GM23338 (cell line): ENCODE data around the gene DBH. TPM values are rescaled to one million over a fixed set of nuclear protein-coding genes. Genes with fewer than 3 reads are reported as not detected.

ENCODE experiments used
- ATAC-seq: fragments of 200-7000 bp; cut with Tn5 transposase; 3 replicates; pipeline ENCODE4 v1.9.1; 2020
- DNase-seq: peaks from one replicate; pipeline ENCODE4 v3.0.0-alpha.2; 2015; ENCODE audit warnings: low spot score
- H2AFZ ChIP-seq: fragments of 200-600 bp; sonication (generic); 2 replicates; pipeline ENCODE4 v1.8.0; 2016; ENCODE audit warnings: antibody characterized with exemption, mild to moderate bottlenecking, moderate library complexity
- H3F3A ChIP-seq: fragments of 200-600 bp; sonication (generic); replicated peaks from 2 replicates; pipeline ENCODE4 v1.8.0; 2017; ENCODE audit warnings: antibody characterized with exemption, mixed run types, low read depth
- H3K27ac ChIP-seq: fragments of 200-600 bp; sonication (generic); 2 replicates; pipeline ENCODE4 v1.6.1; 2016; ENCODE audit warnings: low read depth
- H3K27me3 ChIP-seq: fragments of 200-600 bp; sonication (generic); 2 replicates; pipeline ENCODE4 v1.8.0; 2016; ENCODE audit warnings: mild to moderate bottlenecking, mixed run types, moderate library complexity; ENCODE audit not compliant: insufficient read depth
- H3K36me3 ChIP-seq: fragments of 200-600 bp; sonication (generic); 2 replicates; pipeline ENCODE4 v1.8.0; 2016; ENCODE audit warnings: mild to moderate bottlenecking; ENCODE audit not compliant: insufficient read depth
- H3K4me1 ChIP-seq: fragments of 200-600 bp; sonication (generic); 2 replicates; pipeline ENCODE4 v1.8.0; 2016; ENCODE audit warnings: mild to moderate bottlenecking, moderate library complexity; ENCODE audit not compliant: insufficient read depth
- H3K4me2 ChIP-seq: fragments of 200-600 bp; sonication (generic); 2 replicates; pipeline ENCODE4 v1.7.1; 2017; ENCODE audit warnings: mixed run types
- H3K4me3 ChIP-seq: fragments of 200-600 bp; sonication (generic); 2 replicates; pipeline ENCODE4 v1.6.1; 2016; ENCODE audit warnings: mixed run types
- H3K79me2 ChIP-seq: fragments of 200-600 bp; sonication (generic); replicated peaks from 2 replicates; pipeline ENCODE4 v1.8.0; 2017; ENCODE audit warnings: mild to moderate bottlenecking; ENCODE audit not compliant: insufficient read depth
- H3K9me2 ChIP-seq: fragments of 200-600 bp; sonication (generic); 2 replicates; pipeline ENCODE4 v1.8.0; 2017; ENCODE audit not compliant: insufficient read depth
- H4K20me1 ChIP-seq: fragments of 200-600 bp; sonication (generic); replicated peaks from 2 replicates; pipeline ENCODE4 v1.8.0; 2017; ENCODE audit warnings: mild to moderate bottlenecking; ENCODE audit not compliant: insufficient read depth
- H3K27ac Mint-ChIP-seq: 2 replicates; pipeline ENCODE4 v1.8.0; 2020; ENCODE audit warnings: inconsistent platforms, mild to moderate bottlenecking, moderate library complexity, mixed read lengths
- H3K27me3 Mint-ChIP-seq: 3 replicates; pipeline ENCODE4 v1.8.0; 2022; ENCODE audit warnings: low read depth, mild to moderate bottlenecking, moderate library complexity, mixed read lengths, inconsistent platforms; ENCODE audit not compliant: insufficient read depth, poor library complexity
- H3K36me3 Mint-ChIP-seq: 3 replicates; pipeline ENCODE4 v1.8.0; 2021; ENCODE audit warnings: low read depth, mild to moderate bottlenecking, inconsistent platforms, moderate library complexity, mixed read lengths
- H3K4me1 Mint-ChIP-seq: 3 replicates; pipeline ENCODE4 v1.8.0; 2020; ENCODE audit warnings: mild to moderate bottlenecking, inconsistent platforms, mixed read lengths
- H3K4me3 Mint-ChIP-seq: 3 replicates; pipeline ENCODE4 v1.8.0; 2021; ENCODE audit warnings: moderate library complexity, mild to moderate bottlenecking, inconsistent platforms, mixed read lengths
- H3K9me3 Mint-ChIP-seq: 3 replicates; pipeline ENCODE4 v1.8.0; 2020; ENCODE audit warnings: moderate library complexity, mild to moderate bottlenecking, inconsistent platforms, mixed read lengths
- CREB1 ChIP-seq: fragments of 250-450 bp; sonication (Bioruptor Pico); IDR thresholded peaks from 2 replicates; pipeline ENCODE4 v1.5.0; 2020; ENCODE audit warnings: low read depth, mild to moderate bottlenecking, moderate library complexity
- EZH2 ChIP-seq: fragments of 200-600 bp; sonication (generic); IDR thresholded peaks from one replicate; pipeline ENCODE4 v1.8.0; 2017; ENCODE audit warnings: antibody characterized with exemption, mild to moderate bottlenecking, low read depth; ENCODE audit not compliant: unreplicated experiment
- EZH2phosphoT487 ChIP-seq: fragments of 200-600 bp; sonication (generic); IDR thresholded peaks from one replicate; pipeline ENCODE4 v1.8.1; 2018; ENCODE audit warnings: antibody characterized with exemption; ENCODE audit not compliant: unreplicated experiment
- JUNB ChIP-seq: IDR thresholded peaks from one replicate; pipeline ENCODE4 v1.6.1; 2016; ENCODE audit warnings: antibody characterized with exemption; ENCODE audit not compliant: unreplicated experiment
- NANOG ChIP-seq: IDR thresholded peaks from 2 replicates; pipeline ENCODE4 v1.6.1; 2016; ENCODE audit warnings: antibody characterized with exemption, borderline replicate concordance
- POLR2AphosphoS5 ChIP-seq: IDR thresholded peaks from 2 replicates; pipeline ENCODE4 v1.6.1; 2016; ENCODE audit warnings: antibody characterized with exemption, low read depth
- STAT1 ChIP-seq: IDR thresholded peaks from one replicate; pipeline ENCODE4 v1.6.1; 2016; ENCODE audit warnings: antibody characterized with exemption; ENCODE audit not compliant: unreplicated experiment
- ZNF114 ChIP-seq: fragments of 250-450 bp; sonication (Bioruptor Pico); IDR thresholded peaks from 2 replicates; pipeline ENCODE4 v1.5.0; 2020; ENCODE audit warnings: mild to moderate bottlenecking, moderate library complexity
- ZNF331 ChIP-seq: fragments of 250-450 bp; sonication (Bioruptor Pico); IDR thresholded peaks from 2 replicates; pipeline ENCODE4 v1.5.0; 2020; ENCODE audit warnings: low read depth, mild to moderate bottlenecking, moderate library complexity
- polyA plus RNA-seq: library from polyadenylated mRNA; unstranded; fragments of >200 nt; fragmentation: Nextera tagmentation; extraction: Ambion mirVana; gene quantifications from 2 replicates; pipeline ENCODE4 v1.2.1, GENCODE V29; 2016
- total RNA-seq: library from RNA; depleted of rRNA; stranded (reverse); fragments of >200 nt; shearing (Covaris generic); gene quantifications from 2 replicates; pipeline ENCODE4 v1.2.3, GENCODE V29; 2014
- TF ChIP-seq, protein P1 (sequence below): IDR thresholded peaks from 2 replicates; pipeline ENCODE4 v1.6.1; 2016; ENCODE audit warnings: antibody characterized with exemption
- TF ChIP-seq, protein P2 (sequence below): fragments of 250-450 bp; sonication (Bioruptor Pico); IDR thresholded peaks from 2 replicates; pipeline ENCODE4 v1.5.0; 2020; ENCODE audit warnings: mild to moderate bottlenecking, moderate library complexity
- TF ChIP-seq, protein P3 (sequence below), 2 experiments: fragments of 200-600 bp in 1 of 2; sonication (generic) in 1 of 2; conservative IDR thresholded peaks; 2 replicates each; pipeline versions ENCODE4 v1.5.1 to v1.6.1; 2016 to 2017; ENCODE audit warnings: antibody characterized with exemption in 2 of 2, low read depth in 2 of 2, mild to moderate bottlenecking in 2 of 2, moderate library complexity in 1 of 2
- TF ChIP-seq, protein P4 (sequence below): IDR thresholded peaks from one replicate; pipeline ENCODE4 v1.6.1; 2018; ENCODE audit warnings: antibody characterized with exemption; ENCODE audit not compliant: unreplicated experiment

DBH gene
- total and polyA plus RNA-seq, 2 experiments from 2014 or later: 0.08 to 0.24 TPM

DNA sequence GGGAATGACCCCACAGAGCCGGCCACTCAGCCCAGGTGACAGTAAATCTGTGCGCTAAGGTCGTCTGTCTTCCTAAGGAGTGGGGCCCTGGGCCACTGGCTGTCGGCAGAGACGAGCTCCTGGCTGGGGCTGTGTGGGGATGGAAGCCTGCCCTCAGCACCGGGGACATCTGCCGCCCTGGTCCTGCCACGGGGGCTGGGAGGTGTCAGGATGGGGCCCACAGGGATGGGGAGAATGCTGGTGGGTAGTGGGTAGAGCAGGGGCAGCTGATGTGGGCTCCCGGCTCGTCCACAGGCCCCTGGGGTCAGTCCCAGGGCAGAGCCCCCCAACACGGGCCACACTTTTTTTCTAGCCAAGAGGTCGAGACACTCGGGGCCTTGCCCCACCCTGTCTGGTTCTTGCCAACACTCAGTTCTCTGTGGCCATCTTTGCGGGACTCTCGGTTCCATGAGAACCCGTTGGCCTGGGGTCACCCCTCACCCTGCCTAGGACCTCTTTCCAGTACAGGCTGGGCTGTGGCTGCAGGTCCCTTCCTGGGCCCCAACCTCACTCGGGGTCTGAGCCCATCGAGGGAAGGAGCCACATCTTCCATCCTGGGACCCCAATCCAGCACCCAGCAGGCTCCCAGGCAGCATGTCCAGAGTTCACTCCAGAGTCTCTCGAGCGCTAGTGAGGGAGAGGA lies 45.0 kb downstream of the DBH start:
- H3K27ac Mint-ChIP-seq: no peak overlapping the region
- no peaks in the 10 kb centered on the region for H3K36me3 Mint-ChIP-seq
- H3K4me2 ChIP-seq: no peak overlapping the region
- peaks cover 7% of the 10 kb centered on the region for H3K27me3 Mint-ChIP-seq
- H3K79me2 ChIP-seq: no peaks in the 10 kb centered on the region
- H3K9me3 Mint-ChIP-seq: no peaks in the 10 kb centered on the region
- no peaks in the 10 kb centered on the region for H4K20me1 ChIP-seq
- peaks cover 2% of the 10 kb centered on the region; the same call in 2 of the 3 replicates for H3K4me1 Mint-ChIP-seq
- DNase-seq (no peak), ATAC-seq (no peak)
- no peaks in the 10 kb centered on the region for H3K4me1 ChIP-seq
- no peak overlapping the region for H3K27ac ChIP-seq
- H3K36me3 ChIP-seq: no peaks in the 10 kb centered on the region
- no peak overlapping the region for H2AFZ ChIP-seq
- H3K4me3 ChIP-seq: no peak overlapping the region
- H3K27me3 ChIP-seq: no peaks in the 10 kb centered on the region
- no peaks in the 10 kb centered on the region for H3K9me2 ChIP-seq
- H3K4me3 Mint-ChIP-seq: no peak overlapping the region
- TF ChIP-seq, protein P1, sequence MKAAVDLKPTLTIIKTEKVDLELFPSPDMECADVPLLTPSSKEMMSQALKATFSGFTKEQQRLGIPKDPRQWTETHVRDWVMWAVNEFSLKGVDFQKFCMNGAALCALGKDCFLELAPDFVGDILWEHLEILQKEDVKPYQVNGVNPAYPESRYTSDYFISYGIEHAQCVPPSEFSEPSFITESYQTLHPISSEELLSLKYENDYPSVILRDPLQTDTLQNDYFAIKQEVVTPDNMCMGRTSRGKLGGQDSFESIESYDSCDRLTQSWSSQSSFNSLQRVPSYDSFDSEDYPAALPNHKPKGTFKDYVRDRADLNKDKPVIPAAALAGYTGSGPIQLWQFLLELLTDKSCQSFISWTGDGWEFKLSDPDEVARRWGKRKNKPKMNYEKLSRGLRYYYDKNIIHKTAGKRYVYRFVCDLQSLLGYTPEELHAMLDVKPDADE: no peak
- no peak for TF ChIP-seq NANOG
- no peak for TF ChIP-seq EZH2
- TF ChIP-seq, protein P2, sequence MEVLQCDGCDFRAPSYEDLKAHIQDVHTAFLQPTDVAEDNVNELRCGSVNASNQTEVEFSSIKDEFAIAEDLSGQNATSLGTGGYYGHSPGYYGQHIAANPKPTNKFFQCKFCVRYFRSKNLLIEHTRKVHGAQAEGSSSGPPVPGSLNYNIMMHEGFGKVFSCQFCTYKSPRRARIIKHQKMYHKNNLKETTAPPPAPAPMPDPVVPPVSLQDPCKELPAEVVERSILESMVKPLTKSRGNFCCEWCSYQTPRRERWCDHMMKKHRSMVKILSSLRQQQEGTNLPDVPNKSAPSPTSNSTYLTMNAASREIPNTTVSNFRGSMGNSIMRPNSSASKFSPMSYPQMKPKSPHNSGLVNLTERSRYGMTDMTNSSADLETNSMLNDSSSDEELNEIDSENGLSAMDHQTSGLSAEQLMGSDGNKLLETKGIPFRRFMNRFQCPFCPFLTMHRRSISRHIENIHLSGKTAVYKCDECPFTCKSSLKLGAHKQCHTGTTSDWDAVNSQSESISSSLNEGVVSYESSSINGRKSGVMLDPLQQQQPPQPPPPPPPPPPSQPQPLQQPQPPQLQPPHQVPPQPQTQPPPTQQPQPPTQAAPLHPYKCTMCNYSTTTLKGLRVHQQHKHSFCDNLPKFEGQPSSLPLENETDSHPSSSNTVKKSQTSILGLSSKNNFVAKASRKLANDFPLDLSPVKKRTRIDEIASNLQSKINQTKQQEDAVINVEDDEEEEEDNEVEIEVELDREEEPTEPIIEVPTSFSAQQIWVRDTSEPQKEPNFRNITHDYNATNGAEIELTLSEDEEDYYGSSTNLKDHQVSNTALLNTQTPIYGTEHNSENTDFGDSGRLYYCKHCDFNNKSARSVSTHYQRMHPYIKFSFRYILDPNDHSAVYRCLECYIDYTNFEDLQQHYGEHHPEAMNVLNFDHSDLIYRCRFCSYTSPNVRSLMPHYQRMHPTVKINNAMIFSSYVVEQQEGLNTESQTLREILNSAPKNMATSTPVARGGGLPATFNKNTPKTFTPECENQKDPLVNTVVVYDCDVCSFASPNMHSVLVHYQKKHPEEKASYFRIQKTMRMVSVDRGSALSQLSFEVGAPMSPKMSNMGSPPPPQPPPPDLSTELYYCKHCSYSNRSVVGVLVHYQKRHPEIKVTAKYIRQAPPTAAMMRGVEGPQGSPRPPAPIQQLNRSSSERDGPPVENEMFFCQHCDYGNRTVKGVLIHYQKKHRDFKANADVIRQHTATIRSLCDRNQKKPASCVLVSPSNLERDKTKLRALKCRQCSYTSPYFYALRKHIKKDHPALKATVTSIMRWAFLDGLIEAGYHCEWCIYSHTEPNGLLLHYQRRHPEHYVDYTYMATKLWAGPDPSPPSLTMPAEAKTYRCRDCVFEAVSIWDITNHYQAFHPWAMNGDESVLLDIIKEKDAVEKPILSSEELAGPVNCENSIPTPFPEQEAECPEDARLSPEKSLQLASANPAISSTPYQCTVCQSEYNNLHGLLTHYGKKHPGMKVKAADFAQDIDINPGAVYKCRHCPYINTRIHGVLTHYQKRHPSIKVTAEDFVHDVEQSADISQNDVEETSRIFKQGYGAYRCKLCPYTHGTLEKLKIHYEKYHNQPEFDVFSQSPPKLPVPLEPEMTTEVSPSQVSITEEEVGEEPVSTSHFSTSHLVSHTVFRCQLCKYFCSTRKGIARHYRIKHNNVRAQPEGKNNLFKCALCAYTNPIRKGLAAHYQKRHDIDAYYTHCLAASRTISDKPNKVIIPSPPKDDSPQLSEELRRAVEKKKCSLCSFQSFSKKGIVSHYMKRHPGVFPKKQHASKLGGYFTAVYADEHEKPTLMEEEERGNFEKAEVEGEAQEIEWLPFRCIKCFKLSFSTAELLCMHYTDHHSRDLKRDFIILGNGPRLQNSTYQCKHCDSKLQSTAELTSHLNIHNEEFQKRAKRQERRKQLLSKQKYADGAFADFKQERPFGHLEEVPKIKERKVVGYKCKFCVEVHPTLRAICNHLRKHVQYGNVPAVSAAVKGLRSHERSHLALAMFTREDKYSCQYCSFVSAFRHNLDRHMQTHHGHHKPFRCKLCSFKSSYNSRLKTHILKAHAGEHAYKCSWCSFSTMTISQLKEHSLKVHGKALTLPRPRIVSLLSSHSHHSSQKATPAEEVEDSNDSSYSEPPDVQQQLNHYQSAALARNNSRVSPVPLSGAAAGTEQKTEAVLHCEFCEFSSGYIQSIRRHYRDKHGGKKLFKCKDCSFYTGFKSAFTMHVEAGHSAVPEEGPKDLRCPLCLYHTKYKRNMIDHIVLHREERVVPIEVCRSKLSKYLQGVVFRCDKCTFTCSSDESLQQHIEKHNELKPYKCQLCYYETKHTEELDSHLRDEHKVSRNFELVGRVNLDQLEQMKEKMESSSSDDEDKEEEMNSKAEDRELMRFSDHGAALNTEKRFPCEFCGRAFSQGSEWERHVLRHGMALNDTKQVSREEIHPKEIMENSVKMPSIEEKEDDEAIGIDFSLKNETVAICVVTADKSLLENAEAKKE (CRISPR knock-in tag): no peak
- no peak for TF ChIP-seq CREB1 (CRISPR knock-in tag)
- TF ChIP-seq ZNF114 (CRISPR knock-in tag): no peak
- TF ChIP-seq STAT1: no peak
- TF ChIP-seq JUNB: no peak
- TF ChIP-seq EZH2phosphoT487: no peak
- no peak for TF ChIP-seq ZNF331 (CRISPR knock-in tag)
- TF ChIP-seq, protein P3, sequence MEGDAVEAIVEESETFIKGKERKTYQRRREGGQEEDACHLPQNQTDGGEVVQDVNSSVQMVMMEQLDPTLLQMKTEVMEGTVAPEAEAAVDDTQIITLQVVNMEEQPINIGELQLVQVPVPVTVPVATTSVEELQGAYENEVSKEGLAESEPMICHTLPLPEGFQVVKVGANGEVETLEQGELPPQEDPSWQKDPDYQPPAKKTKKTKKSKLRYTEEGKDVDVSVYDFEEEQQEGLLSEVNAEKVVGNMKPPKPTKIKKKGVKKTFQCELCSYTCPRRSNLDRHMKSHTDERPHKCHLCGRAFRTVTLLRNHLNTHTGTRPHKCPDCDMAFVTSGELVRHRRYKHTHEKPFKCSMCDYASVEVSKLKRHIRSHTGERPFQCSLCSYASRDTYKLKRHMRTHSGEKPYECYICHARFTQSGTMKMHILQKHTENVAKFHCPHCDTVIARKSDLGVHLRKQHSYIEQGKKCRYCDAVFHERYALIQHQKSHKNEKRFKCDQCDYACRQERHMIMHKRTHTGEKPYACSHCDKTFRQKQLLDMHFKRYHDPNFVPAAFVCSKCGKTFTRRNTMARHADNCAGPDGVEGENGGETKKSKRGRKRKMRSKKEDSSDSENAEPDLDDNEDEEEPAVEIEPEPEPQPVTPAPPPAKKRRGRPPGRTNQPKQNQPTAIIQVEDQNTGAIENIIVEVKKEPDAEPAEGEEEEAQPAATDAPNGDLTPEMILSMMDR (conservative IDR thresholded peaks at IDR 0.05; ENCODE audit: low read depth in 2 of 2): no peak
- no peak for TF ChIP-seq POLR2AphosphoS5
- TF ChIP-seq, protein P4, sequence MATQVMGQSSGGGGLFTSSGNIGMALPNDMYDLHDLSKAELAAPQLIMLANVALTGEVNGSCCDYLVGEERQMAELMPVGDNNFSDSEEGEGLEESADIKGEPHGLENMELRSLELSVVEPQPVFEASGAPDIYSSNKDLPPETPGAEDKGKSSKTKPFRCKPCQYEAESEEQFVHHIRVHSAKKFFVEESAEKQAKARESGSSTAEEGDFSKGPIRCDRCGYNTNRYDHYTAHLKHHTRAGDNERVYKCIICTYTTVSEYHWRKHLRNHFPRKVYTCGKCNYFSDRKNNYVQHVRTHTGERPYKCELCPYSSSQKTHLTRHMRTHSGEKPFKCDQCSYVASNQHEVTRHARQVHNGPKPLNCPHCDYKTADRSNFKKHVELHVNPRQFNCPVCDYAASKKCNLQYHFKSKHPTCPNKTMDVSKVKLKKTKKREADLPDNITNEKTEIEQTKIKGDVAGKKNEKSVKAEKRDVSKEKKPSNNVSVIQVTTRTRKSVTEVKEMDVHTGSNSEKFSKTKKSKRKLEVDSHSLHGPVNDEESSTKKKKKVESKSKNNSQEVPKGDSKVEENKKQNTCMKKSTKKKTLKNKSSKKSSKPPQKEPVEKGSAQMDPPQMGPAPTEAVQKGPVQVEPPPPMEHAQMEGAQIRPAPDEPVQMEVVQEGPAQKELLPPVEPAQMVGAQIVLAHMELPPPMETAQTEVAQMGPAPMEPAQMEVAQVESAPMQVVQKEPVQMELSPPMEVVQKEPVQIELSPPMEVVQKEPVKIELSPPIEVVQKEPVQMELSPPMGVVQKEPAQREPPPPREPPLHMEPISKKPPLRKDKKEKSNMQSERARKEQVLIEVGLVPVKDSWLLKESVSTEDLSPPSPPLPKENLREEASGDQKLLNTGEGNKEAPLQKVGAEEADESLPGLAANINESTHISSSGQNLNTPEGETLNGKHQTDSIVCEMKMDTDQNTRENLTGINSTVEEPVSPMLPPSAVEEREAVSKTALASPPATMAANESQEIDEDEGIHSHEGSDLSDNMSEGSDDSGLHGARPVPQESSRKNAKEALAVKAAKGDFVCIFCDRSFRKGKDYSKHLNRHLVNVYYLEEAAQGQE: no peak
- no peaks in the 10 kb centered on the region for H3F3A ChIP-seq
